ENCODE measurements around the gene MTFMT. TPM values are rescaled to one million over a fixed set of nuclear protein-coding genes. Genes with fewer than 3 reads are reported as not detected.

Gene MTFMT
- total RNA-seq, 1 donor from 2014 or later, result 12.3 TPM

Other genes with a start within 250 kb of the MTFMT start
- 0.48 and 1.7 TPM in 2 replicates for gene PIF1, start 204.0 kb downstream of the MTFMT start, total RNA-seq
- 11.5 and 12.1 TPM in 2 replicates for gene PLEKHO2, start 187.7 kb downstream of the MTFMT start, total RNA-seq
- gene ANKDD1A, start 117.7 kb downstream of the MTFMT start, total RNA-seq, result 1.1 and 1.6 TPM in 2 replicates
- 60.2 and 61.0 TPM in 2 replicates for gene SPG21, start 39.7 kb downstream of the MTFMT start, total RNA-seq
- not detected in 2 replicates for gene SLC51B, start 15.7 kb upstream of the MTFMT start, total RNA-seq
- 0.32 and 0.36 TPM in 2 replicates for gene RASL12, start 38.4 kb upstream of the MTFMT start, total RNA-seq
- gene KBTBD13, start 47.1 kb upstream of the MTFMT start, total RNA-seq, result not detected in 2 replicates
- gene UBAP1L, start 85.6 kb upstream of the MTFMT start, total RNA-seq, result 1.8 and 1.9 TPM in 2 replicates
- 12.3 and 15.0 TPM in 2 replicates for gene PDCD7, start 104.2 kb upstream of the MTFMT start, total RNA-seq
- 45.2 and 48.8 TPM in 2 replicates for gene CLPX, start 155.7 kb upstream of the MTFMT start, total RNA-seq
- gene CILP, start 181.8 kb upstream of the MTFMT start, total RNA-seq, result 1.1 and 3.6 TPM in 2 replicates

Data from astrocyte (in vitro differentiated cells and primary cell).